Testis (tissue), 3 donors: Measurements from ENCODE around the gene WDFY2. TPM values are rescaled to one million over a fixed set of nuclear protein-coding genes. Genes with fewer than 3 reads are reported as not detected.

Experiments
- DNase-seq: peaks from one replicate; pipeline ENCODE4 v3.0.0-alpha.2; 2019
- H3K27ac ChIP-seq, 2 donors: fragments of 200-600 bp; sonication (generic); one replicate each; pipeline ENCODE4 v1.5.1; 2019
- H3K27me3 ChIP-seq: fragments of 200-600 bp; sonication (generic); one replicate; pipeline ENCODE4 v1.5.1; 2019
- H3K36me3 ChIP-seq: fragments of 200-600 bp; sonication (generic); one replicate; pipeline ENCODE4 v1.5.1; 2017; ENCODE audit warnings: low read depth; ENCODE audit errors: missing control alignments
- H3K4me1 ChIP-seq: fragments of 200-600 bp; sonication (generic); one replicate; pipeline ENCODE4 v1.5.1; 2019
- H3K4me3 ChIP-seq, 2 donors: fragments of 200-600 bp; sonication (generic); one replicate each; pipeline ENCODE4 v1.5.1; 2017 to 2019
- H3K9me3 ChIP-seq: fragments of 200-600 bp; sonication (generic); one replicate; pipeline ENCODE4 v1.5.1; 2017
- CTCF ChIP-seq, 3 experiments: fragments of 450-650 bp in 2 of 3; fragments of 200-600 bp in 1 of 3; sonication (generic) in 1 of 3; IDR thresholded peaks; one replicate each; pipeline ENCODE4 v1.5.1; 2016 to 2019; ENCODE audit warnings: antibody characterized with exemption in 3 of 3, mild to moderate bottlenecking in 2 of 3, moderate library complexity in 1 of 3
- POLR2A ChIP-seq: fragments of 450-650 bp; IDR thresholded peaks from one replicate; pipeline ENCODE4 v1.6.1; 2017; ENCODE audit warnings: antibody characterized with exemption, mild to moderate bottlenecking, moderate library complexity
- WGBS, 2 donors: methylation state at CpG; one replicate each; pipeline ENCODE4 v1.1.5; 2018; 5-methylcytosine and 5-hydroxymethylcytosine counted together
- intact Hi-C: fragments of 100-400 bp; cut with DNase I; formaldehyde crosslinking; loops from one replicate; pipeline ENCODE4 v1.15.1; 2023; ENCODE audit warnings: low total_unique reads
- polyA plus RNA-seq: library from polyadenylated mRNA; stranded (reverse); fragments of 350-450 nt; fragmentation: Illumina TruSeq; extraction: RNeasy Lipid Tissue Mini Kit (QIAGEN cat#74804); gene quantifications from one replicate; pipeline ENCODE4 v1.2.3, GENCODE V29; 2014; ENCODE audit warnings: low read depth, low replicate concordance; ENCODE audit not compliant: insufficient read depth
- total RNA-seq, 2 donors: library from RNA; depleted of rRNA; stranded (reverse); fragments of >200 nt; gene quantifications; one replicate each; pipeline ENCODE4 v1.2.3, GENCODE V29; 2016

WDFY2 gene
- total and polyA plus RNA-seq, 3 donors from 2014 or later: 17.1 to 45.8 (median 36.1) TPM

GRCh38 chr13:51724721-51725120, 140.5 kb downstream of the WDFY2 start:
- H3K4me3 ChIP-seq: no peak overlapping the region
- H3K27ac ChIP-seq: no peak overlapping the region
- peaks cover 7% of the 10 kb centered on the region for H3K4me1 ChIP-seq
- no peak for DNase-seq
- no peaks in the 10 kb centered on the region for H3K36me3 ChIP-seq
- no peak for TF ChIP-seq CTCF (IDR thresholded peaks at IDR 0.05)
- TF ChIP-seq POLR2A: no peak
- intact Hi-C loops: no loop called here
- no peaks in the 10 kb centered on the region for H3K9me3 ChIP-seq
- no peaks in the 10 kb centered on the region for H3K27me3 ChIP-seq

DNA sequence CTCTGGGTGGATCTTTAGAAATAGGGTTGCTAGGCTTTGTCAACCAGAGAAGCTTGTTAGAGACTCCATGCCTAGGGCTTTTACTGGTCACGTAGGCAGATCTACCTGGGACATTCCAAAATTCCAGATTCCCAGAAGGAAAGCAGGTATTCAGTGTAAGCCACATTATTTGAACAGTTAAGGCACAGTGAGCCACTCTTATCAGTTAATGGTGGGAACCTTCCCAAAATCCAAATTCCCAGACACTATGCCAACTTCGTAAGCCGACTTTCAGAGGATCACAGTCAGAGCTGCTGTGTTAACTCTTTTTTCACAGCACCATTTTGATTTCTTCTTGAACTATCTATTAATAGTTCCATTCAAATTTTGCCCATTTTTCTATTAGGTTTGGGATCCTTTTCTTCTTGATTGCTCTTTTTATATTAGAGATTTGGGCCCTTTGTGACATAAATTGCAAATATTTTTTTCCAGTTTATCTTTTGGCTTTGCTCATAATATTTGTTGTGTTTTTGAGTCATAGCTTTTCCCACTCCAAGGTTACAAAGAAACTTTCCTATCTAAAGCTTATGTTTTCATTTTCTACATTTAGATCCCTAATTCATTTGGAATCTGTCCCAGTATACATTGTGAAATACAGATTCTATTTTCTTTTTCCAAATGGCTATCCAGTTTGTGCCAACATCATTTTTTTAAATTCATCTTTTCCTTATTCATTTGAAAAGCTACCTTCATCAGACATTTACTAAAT, 142.4 kb downstream of the WDFY2 start:
- no peak for DNase-seq
- Histone ChIP-seq H3K4me3 (no peak overlapping the region), H3K27ac (no peak overlapping the region), H3K27me3 (no peaks in the 10 kb centered on the region), H3K9me3 (no peaks in the 10 kb centered on the region), H3K36me3 (no peaks in the 10 kb centered on the region), H3K4me1 (peaks cover 23% of the 10 kb centered on the region)
- WGBS, 2 donors: 37 to 65% methylated on average over 3 of the region's 3 CpGs
- intact Hi-C loops: no loop called here
- TF ChIP-seq POLR2A: no peak
- TF ChIP-seq CTCF (IDR thresholded peaks at IDR 0.05): no peak

- WGBS, 2 donors: 71% methylated on average over 8 of the region's 8 CpGs
- TF ChIP-seq POLR2A (no peak), CTCF (IDR thresholded peaks at IDR 0.05) (no peak)
- intact Hi-C loops: no loop called here
- no peak for DNase-seq
- Histone ChIP-seq H3K4me3 (no peak overlapping the region), H3K4me1 (peaks cover 29% of the 10 kb centered on the region), H3K9me3 (no peaks in the 10 kb centered on the region), H3K27me3 (no peaks in the 10 kb centered on the region), H3K27ac (no peak overlapping the region), H3K36me3 (no peaks in the 10 kb centered on the region)
Measured at GRCh38 chr13:51727634-51728274, 143.5 kb downstream of the WDFY2 start.

GRCh38 chr13:51728275-51728673, 144.0 kb downstream of the WDFY2 start:
- intact Hi-C loops: no loop called here
- peaks cover 29% of the 10 kb centered on the region for H3K4me1 ChIP-seq
- no peaks in the 10 kb centered on the region for H3K36me3 ChIP-seq
- H3K9me3 ChIP-seq: no peaks in the 10 kb centered on the region
- DNase-seq: no peak
- no peak overlapping the region for H3K4me3 ChIP-seq
- no peaks in the 10 kb centered on the region for H3K27me3 ChIP-seq
- H3K27ac ChIP-seq: no peak overlapping the region
- 88 to 90% methylated on average over 4 of the region's 4 CpGs for WGBS, 2 donors
- TF ChIP-seq CTCF (IDR thresholded peaks at IDR 0.05): no peak
- no peak for TF ChIP-seq POLR2A
